CD4-positive, alpha-beta T cell treated with Interleukin-15 for 1 hour (primary cell): Measurements from ENCODE around the gene PHF14.

ENCODE experiments used
- DNase-seq: peaks from one replicate; pipeline ENCODE4 v3.0.0-alpha.2; 2020

PHF14 gene

DNA sequence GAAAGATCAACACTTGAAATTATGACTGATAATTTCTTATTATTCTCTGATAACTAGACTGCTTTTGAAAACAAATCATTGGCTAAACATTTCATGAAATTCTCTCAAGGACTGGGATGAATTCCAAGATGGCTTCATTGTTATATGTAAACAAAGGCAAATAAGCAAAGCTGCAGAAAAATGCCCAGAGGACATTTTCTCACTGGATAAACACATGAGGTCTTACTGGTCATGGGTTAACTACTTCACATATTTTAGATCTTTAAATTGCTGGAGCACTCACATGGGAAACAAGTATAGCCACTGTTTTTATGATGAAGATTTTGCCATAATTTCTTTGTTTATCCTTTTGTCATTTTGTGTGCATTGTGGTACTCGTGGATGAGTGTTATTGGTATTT is 239.1 kb downstream of the PHF14 start:
- no peak for DNase-seq

DNA sequence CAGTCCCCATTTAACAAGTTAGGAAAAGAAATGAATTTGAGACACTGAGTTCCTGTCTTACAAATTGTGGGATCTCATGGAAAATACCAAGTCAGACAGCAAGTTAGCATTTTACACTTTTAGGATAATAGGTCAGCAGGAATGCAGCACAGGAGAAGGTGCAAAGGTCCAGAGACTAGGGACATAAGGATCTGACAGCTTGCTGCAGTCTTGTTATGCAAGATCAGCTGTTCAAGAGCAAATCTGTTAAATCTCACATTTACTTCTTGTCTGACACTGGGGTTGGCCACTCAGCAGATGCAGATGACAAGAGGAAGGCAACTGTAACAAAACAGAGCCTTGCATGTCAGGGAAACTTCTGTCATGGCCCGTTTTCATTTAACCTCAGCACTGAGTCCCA is 239.6 kb downstream of the PHF14 start:
- no peak for DNase-seq

DNA sequence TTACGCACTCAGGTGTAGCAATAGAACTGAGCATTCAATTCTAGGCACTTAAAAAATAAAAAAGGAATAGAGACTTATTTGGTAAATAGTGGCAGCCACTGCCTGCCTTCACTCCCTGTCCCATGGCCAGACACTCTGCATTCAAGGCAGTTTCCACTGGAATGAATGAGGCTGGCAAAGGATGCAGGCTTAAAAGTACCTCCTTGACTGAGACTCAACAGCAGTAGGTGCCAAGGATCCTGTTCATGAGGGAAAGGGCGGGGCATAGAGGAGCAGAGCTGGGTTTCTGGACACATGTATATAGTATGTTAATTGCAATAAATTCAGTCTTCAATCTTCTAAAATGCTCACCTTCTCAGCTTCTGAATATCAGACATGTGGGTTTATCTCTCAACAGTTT is 242.6 kb downstream of the PHF14 start:
- DNase-seq: no peak

DNA sequence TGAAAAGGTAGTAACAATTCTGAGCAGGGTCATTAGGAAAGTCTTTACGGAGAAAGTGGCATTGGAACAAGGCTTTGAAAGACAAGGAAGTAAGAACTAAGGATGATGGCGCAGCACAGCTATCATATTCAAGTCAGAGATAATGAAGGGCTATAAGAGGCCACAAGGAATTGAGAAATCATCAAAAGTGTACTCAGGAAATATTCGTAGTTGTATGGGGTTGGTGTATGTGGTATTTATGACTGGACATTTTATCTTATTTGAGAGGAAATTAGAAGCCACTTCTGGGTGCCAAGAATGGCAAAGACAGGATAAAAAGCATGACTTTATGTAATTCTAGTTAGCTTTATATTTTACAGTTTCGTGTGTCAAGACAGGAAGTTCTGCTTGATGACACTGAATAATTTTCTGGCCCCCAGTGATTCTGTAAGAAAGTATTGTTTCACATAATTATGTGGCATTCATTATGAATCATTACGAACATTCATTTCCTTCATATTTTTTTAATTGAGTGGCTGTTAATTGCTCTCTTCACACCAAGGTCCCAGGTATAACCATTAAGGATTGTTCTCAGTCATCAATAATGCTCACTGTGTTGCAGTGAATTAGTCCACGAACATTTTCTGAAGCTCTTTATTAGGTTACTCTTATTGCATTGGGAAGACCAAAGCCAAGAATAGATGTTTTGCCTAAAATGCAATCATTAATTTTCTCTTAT is 244.3 kb downstream of the PHF14 start:
- no peak for DNase-seq
